GM19023 (cell line): ENCODE results near the gene MORC1.

Source experiments
- ATAC-seq: cut with Tn5 transposase; IDR thresholded peaks from one replicate; pipeline ENCODE4 v1.9.1; 2021; ENCODE audit warnings: mild to moderate bottlenecking, moderate library complexity; ENCODE audit not compliant: unreplicated experiment

Gene MORC1

GRCh38 chr3:109035082-109035481 lies 82.9 kb downstream of the MORC1 start:
- no peak for ATAC-seq

GRCh38 chr3:109033000-109033660 lies 84.8 kb downstream of the MORC1 start:
- ATAC-seq: no peak

- ATAC-seq: no peak
Observed at GRCh38 chr3:109028753-109029152, 89.2 kb downstream of the MORC1 start.

- ATAC-seq: no peak
Observed at GRCh38 chr3:109026821-109027220, 91.1 kb downstream of the MORC1 start.

GRCh38 chr3:109025896-109026295 lies 92.0 kb downstream of the MORC1 start:
- ATAC-seq: no peak

GRCh38 chr3:109023656-109024254 lies 94.2 kb downstream of the MORC1 start:
- peak; percentile 70 for ATAC-seq

GRCh38 chr3:109023167-109023566 lies 94.8 kb downstream of the MORC1 start:
- no peak for ATAC-seq

GRCh38 chr3:109021556-109021955 lies 96.4 kb downstream of the MORC1 start:
- ATAC-seq: no peak

GRCh38 chr3:109018828-109019227 lies 99.1 kb downstream of the MORC1 start:
- ATAC-seq: no peak

- no peak for ATAC-seq
Observed at GRCh38 chr3:109005443-109005842, 112.5 kb downstream of the MORC1 start.

GRCh38 chr3:108998436-108998835 lies 119.5 kb downstream of the MORC1 start:
- no peak for ATAC-seq

- no peak for ATAC-seq
Observed at GRCh38 chr3:108985844-108986243, 132.1 kb downstream of the MORC1 start.

GRCh38 chr3:108983051-108983450 lies 134.9 kb downstream of the MORC1 start:
- no peak for ATAC-seq

- ATAC-seq: no peak
Observed at GRCh38 chr3:108976058-108976457, 141.9 kb downstream of the MORC1 start.

GRCh38 chr3:108973019-108973418 lies 144.9 kb downstream of the MORC1 start:
- no peak for ATAC-seq

- no peak for ATAC-seq
Observed at GRCh38 chr3:108972482-108972881, 145.5 kb downstream of the MORC1 start.

GRCh38 chr3:108970561-108970960 lies 147.4 kb downstream of the MORC1 start:
- ATAC-seq: no peak

GRCh38 chr3:108966773-108967172 lies 151.2 kb downstream of the MORC1 start:
- ATAC-seq: no peak

- ATAC-seq: no peak
Observed at GRCh38 chr3:108959017-108959416, 158.9 kb downstream of the MORC1 start.

- no peak for ATAC-seq
Observed at GRCh38 chr3:108953700-108954099, 164.2 kb downstream of the MORC1 start, which contains the start of gene GUCA1C. Gene GUCA1C (minus strand): TSS chr3:108953879. CDS start chr3:108953762, 117 bp downstream.

GRCh38 chr3:108953210-108953609 lies 164.7 kb downstream of the MORC1 start:
- ATAC-seq: no peak

- ATAC-seq: no peak
Observed at GRCh38 chr3:108951820-108952501, 166.0 kb downstream of the MORC1 start.
